H1 (cell line): ENCODE measurements around the gene GPATCH2L. TPM values are rescaled to one million over a fixed set of nuclear protein-coding genes. Genes with fewer than 3 reads are reported as not detected.

ENCODE experiments used
- FOSL1 ChIP-seq: IDR thresholded peaks from 2 replicates; pipeline ENCODE4 v1.6.1; 2011; ENCODE audit warnings: mild to moderate bottlenecking, low read depth, low read length, moderate library complexity; ENCODE audit not compliant: insufficient read depth
- RNF2 ChIP-seq: fragments of 200-900, 300-1000 bp; sonication (generic); IDR thresholded peaks from 2 replicates; pipeline ENCODE4 v1.7.1; 2016; ENCODE audit warnings: borderline replicate concordance, low read depth, mild to moderate bottlenecking, antibody characterized with exemption, low read length; ENCODE audit not compliant: poor library complexity, severe bottlenecking; ENCODE audit errors: missing control alignments
- RXRA ChIP-seq: IDR thresholded peaks from 2 replicates; pipeline ENCODE4 v1.6.1; 2011; ENCODE audit warnings: low read depth, mild to moderate bottlenecking, low read length, moderate library complexity; ENCODE audit not compliant: insufficient read depth
- ZNF274 ChIP-seq: IDR thresholded peaks from 2 replicates; pipeline ENCODE4 v1.7.0; 2012; ENCODE audit warnings: low read length, borderline replicate concordance; ENCODE audit errors: extremely low read depth
- polyA plus RNA-seq, 7 experiments: library from polyadenylated mRNA; depleted of rRNA in 3 of 7; stranded (reverse) in 5 of 7; unstranded in 2 of 7; fragments of >200 nt in 5 of 7; fragments of 200-250 nt in 2 of 7; gene quantifications; 1 replicate in 5 of 7; 2 replicates in 1 of 7; 4 replicates in 1 of 7; pipeline versions ENCODE4 v1.2.1 to v1.2.3, GENCODE V29; 2011 to 2013; ENCODE audit warnings: missing spikeins in 2 of 7, mixed read lengths in 2 of 7
- total RNA-seq: library from RNA; stranded (reverse); fragmentation: NEBNext Ultra II Directional; extraction: Animal tissue kit (Norgen Biotek cat#: 25700); gene quantifications from 2 replicates; pipeline ENCODE4 v1.2.1, GENCODE V29; 2021
- TF ChIP-seq, protein P1 (sequence below): fragments of 300-600 bp; sonication (generic); IDR thresholded peaks from 2 replicates; pipeline ENCODE4 v1.7.1; 2012; ENCODE audit warnings: low read length, moderate library complexity, mild to moderate bottlenecking, inconsistent platforms; ENCODE audit not compliant: insufficient replicate concordance
- TF ChIP-seq, protein P2 (sequence below), 3 experiments: IDR thresholded peaks; 1 replicate in 2 of 3; 2 replicates in 1 of 3; pipeline versions ENCODE4 v1.5.1 to v1.6.1; 2011; ENCODE audit warnings: low read length in 3 of 3, mild to moderate bottlenecking in 3 of 3, inconsistent platforms in 2 of 3, low read depth in 1 of 3, moderate library complexity in 1 of 3; ENCODE audit not compliant: insufficient read depth in 1 of 3; ENCODE audit errors: control extremely low read depth in 1 of 3

Gene GPATCH2L
- total and polyA plus RNA-seq, 2 of the 8 experiments (the other 6 are each of a cell fraction or from before 2014, with no cell fraction given) = 26.0 to 54.9 TPM

DNA sequence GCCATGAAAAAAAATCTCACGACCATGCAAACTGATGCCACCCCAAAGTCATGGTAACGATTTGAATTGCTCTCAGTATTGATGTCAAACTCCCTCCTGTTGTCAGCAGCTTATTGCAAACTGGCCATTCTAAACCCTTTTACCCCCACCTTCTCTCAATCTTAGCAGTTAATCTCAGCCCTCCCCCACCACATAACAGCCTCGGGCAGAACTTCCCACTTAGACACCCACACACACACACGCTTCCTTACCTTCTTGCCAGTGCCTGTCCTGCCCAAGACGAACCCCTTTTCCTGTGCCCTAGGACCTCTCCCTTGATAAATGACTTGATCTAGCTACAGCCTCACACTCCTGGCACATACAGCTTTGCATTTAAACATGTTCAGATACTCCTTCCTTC is 56.6 kb downstream of the GPATCH2L start (continued):
- TF ChIP-seq, protein P1, sequence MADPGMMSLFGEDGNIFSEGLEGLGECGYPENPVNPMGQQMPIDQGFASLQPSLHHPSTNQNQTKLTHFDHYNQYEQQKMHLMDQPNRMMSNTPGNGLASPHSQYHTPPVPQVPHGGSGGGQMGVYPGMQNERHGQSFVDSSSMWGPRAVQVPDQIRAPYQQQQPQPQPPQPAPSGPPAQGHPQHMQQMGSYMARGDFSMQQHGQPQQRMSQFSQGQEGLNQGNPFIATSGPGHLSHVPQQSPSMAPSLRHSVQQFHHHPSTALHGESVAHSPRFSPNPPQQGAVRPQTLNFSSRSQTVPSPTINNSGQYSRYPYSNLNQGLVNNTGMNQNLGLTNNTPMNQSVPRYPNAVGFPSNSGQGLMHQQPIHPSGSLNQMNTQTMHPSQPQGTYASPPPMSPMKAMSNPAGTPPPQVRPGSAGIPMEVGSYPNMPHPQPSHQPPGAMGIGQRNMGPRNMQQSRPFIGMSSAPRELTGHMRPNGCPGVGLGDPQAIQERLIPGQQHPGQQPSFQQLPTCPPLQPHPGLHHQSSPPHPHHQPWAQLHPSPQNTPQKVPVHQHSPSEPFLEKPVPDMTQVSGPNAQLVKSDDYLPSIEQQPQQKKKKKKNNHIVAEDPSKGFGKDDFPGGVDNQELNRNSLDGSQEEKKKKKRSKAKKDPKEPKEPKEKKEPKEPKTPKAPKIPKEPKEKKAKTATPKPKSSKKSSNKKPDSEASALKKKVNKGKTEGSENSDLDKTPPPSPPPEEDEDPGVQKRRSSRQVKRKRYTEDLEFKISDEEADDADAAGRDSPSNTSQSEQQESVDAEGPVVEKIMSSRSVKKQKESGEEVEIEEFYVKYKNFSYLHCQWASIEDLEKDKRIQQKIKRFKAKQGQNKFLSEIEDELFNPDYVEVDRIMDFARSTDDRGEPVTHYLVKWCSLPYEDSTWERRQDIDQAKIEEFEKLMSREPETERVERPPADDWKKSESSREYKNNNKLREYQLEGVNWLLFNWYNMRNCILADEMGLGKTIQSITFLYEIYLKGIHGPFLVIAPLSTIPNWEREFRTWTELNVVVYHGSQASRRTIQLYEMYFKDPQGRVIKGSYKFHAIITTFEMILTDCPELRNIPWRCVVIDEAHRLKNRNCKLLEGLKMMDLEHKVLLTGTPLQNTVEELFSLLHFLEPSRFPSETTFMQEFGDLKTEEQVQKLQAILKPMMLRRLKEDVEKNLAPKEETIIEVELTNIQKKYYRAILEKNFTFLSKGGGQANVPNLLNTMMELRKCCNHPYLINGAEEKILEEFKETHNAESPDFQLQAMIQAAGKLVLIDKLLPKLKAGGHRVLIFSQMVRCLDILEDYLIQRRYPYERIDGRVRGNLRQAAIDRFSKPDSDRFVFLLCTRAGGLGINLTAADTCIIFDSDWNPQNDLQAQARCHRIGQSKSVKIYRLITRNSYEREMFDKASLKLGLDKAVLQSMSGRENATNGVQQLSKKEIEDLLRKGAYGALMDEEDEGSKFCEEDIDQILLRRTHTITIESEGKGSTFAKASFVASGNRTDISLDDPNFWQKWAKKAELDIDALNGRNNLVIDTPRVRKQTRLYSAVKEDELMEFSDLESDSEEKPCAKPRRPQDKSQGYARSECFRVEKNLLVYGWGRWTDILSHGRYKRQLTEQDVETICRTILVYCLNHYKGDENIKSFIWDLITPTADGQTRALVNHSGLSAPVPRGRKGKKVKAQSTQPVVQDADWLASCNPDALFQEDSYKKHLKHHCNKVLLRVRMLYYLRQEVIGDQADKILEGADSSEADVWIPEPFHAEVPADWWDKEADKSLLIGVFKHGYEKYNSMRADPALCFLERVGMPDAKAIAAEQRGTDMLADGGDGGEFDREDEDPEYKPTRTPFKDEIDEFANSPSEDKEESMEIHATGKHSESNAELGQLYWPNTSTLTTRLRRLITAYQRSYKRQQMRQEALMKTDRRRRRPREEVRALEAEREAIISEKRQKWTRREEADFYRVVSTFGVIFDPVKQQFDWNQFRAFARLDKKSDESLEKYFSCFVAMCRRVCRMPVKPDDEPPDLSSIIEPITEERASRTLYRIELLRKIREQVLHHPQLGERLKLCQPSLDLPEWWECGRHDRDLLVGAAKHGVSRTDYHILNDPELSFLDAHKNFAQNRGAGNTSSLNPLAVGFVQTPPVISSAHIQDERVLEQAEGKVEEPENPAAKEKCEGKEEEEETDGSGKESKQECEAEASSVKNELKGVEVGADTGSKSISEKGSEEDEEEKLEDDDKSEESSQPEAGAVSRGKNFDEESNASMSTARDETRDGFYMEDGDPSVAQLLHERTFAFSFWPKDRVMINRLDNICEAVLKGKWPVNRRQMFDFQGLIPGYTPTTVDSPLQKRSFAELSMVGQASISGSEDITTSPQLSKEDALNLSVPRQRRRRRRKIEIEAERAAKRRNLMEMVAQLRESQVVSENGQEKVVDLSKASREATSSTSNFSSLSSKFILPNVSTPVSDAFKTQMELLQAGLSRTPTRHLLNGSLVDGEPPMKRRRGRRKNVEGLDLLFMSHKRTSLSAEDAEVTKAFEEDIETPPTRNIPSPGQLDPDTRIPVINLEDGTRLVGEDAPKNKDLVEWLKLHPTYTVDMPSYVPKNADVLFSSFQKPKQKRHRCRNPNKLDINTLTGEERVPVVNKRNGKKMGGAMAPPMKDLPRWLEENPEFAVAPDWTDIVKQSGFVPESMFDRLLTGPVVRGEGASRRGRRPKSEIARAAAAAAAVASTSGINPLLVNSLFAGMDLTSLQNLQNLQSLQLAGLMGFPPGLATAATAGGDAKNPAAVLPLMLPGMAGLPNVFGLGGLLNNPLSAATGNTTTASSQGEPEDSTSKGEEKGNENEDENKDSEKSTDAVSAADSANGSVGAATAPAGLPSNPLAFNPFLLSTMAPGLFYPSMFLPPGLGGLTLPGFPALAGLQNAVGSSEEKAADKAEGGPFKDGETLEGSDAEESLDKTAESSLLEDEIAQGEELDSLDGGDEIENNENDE = no peak
- TF ChIP-seq RNF2 (no peak), RXRA (no peak), ZNF274 (no peak), FOSL1 (no peak)
- TF ChIP-seq, protein P2, sequence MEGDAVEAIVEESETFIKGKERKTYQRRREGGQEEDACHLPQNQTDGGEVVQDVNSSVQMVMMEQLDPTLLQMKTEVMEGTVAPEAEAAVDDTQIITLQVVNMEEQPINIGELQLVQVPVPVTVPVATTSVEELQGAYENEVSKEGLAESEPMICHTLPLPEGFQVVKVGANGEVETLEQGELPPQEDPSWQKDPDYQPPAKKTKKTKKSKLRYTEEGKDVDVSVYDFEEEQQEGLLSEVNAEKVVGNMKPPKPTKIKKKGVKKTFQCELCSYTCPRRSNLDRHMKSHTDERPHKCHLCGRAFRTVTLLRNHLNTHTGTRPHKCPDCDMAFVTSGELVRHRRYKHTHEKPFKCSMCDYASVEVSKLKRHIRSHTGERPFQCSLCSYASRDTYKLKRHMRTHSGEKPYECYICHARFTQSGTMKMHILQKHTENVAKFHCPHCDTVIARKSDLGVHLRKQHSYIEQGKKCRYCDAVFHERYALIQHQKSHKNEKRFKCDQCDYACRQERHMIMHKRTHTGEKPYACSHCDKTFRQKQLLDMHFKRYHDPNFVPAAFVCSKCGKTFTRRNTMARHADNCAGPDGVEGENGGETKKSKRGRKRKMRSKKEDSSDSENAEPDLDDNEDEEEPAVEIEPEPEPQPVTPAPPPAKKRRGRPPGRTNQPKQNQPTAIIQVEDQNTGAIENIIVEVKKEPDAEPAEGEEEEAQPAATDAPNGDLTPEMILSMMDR (IDR thresholded peaks at IDR 0.05; ENCODE audit: control extremely low read depth in 1 of 3, insufficient read depth in 1 of 3, low read depth in 1 of 3, low read length in 3 of 3) = no peak
